Right atrium auricular region (tissue), 2 donors: ENCODE measurements around the gene SYT2. TPM values are rescaled to one million over a fixed set of nuclear protein-coding genes. Genes with fewer than 3 reads are reported as not detected.

Experiments used
- DNase-seq: peaks from one replicate; pipeline ENCODE4 v3.0.0-alpha.2; 2019; ENCODE audit warnings: low spot score
- H3K27ac ChIP-seq, 2 donors: fragments of 200-600 bp; sonication (generic); 1 replicate in 1 of 2; 2 replicates in 1 of 2; pipeline ENCODE4 v1.5.1; 2016 to 2019
- H3K27me3 ChIP-seq, 2 donors: fragments of 200-600 bp; sonication (generic); one replicate each; pipeline versions ENCODE4 v1.5.1 to v1.6.0; 2017 to 2019
- H3K36me3 ChIP-seq: fragments of 200-600 bp; sonication (generic); one replicate; pipeline ENCODE4 v1.5.1; 2016
- H3K4me1 ChIP-seq, 2 donors: fragments of 200-600 bp; sonication (generic); one replicate each; pipeline versions ENCODE4 v1.5.1 to v1.6.0; 2017 to 2019
- H3K4me3 ChIP-seq, 2 donors: fragments of 200-600 bp; sonication (generic); 1 replicate in 1 of 2; 2 replicates in 1 of 2; pipeline ENCODE4 v1.5.1; 2017 to 2019; ENCODE audit warnings: mild to moderate bottlenecking in 1 of 2, moderate library complexity in 1 of 2
- H3K9me3 ChIP-seq, 2 donors: fragments of 200-600 bp; sonication (generic); one replicate each; pipeline ENCODE4 v1.5.1; 2019
- total RNA-seq, 2 donors: library from RNA; depleted of rRNA; stranded (reverse); fragments of >200 nt; gene quantifications; one replicate each; pipeline ENCODE4 v1.1.0, GENCODE V29; 2016
- TF ChIP-seq, protein P1 (sequence below), 2 donors: fragments of 200-600 bp; sonication (generic); IDR thresholded peaks; one replicate each; pipeline ENCODE4 v1.5.1; 2019; ENCODE audit warnings: antibody characterized with exemption in 2 of 2

Gene SYT2
- total RNA-seq, 2 donors from 2014 or later, result not detected

DNA sequence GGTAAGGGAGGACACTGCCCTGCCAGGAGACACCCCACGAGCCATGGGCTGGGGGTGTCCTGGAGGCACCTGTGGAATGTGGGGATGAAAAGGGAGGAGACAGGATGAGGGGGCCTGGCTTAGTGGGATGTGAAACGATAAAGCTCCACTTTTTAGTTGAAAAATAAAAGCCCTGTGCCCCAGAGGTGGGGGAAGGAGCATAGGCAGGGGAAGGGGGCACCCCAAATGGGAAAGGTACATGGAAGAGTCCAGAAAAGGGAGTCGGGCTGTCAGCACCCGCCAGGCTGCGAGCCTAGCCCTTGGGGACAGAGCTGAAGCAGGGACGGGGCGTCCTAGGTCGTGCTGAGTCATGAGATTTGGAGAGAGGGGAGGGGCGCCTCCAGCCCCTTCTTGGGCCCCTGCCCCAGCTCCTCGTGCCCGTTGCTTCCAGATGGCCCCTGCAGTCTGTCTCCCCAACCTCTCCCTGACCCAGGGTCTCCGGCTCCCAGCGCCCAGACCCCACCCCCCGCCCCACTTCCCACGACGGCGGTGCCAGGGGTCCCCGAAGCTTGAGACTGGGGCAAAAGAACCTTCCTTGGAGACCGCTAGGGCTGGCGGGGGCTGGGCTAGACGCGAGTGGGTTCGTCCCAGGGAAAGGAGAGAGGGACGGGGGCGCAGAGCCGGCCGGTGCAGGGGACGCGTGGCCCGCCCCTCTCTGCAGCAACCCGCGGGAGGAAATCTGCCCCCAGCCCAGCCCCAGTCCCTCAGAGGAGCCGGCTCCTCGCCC, 795 bp downstream of the SYT2 start:
- Histone ChIP-seq H3K36me3 (no peaks in the 10 kb centered on the region), H3K27me3 (peaks cover 7 to 14% of the 10 kb centered on the region in 2 donors), H3K9me3 (no peaks in the 10 kb centered on the region), H3K4me3 (peak overlapping the region; percentile 12 to 37), H3K4me1 (peaks cover 0 to 18% of the 10 kb centered on the region in 2 donors), H3K27ac (no peak overlapping the region)
- TF ChIP-seq, protein P1, sequence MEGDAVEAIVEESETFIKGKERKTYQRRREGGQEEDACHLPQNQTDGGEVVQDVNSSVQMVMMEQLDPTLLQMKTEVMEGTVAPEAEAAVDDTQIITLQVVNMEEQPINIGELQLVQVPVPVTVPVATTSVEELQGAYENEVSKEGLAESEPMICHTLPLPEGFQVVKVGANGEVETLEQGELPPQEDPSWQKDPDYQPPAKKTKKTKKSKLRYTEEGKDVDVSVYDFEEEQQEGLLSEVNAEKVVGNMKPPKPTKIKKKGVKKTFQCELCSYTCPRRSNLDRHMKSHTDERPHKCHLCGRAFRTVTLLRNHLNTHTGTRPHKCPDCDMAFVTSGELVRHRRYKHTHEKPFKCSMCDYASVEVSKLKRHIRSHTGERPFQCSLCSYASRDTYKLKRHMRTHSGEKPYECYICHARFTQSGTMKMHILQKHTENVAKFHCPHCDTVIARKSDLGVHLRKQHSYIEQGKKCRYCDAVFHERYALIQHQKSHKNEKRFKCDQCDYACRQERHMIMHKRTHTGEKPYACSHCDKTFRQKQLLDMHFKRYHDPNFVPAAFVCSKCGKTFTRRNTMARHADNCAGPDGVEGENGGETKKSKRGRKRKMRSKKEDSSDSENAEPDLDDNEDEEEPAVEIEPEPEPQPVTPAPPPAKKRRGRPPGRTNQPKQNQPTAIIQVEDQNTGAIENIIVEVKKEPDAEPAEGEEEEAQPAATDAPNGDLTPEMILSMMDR (IDR thresholded peaks at IDR 0.05), result no peak
- no peak for DNase-seq

DNA sequence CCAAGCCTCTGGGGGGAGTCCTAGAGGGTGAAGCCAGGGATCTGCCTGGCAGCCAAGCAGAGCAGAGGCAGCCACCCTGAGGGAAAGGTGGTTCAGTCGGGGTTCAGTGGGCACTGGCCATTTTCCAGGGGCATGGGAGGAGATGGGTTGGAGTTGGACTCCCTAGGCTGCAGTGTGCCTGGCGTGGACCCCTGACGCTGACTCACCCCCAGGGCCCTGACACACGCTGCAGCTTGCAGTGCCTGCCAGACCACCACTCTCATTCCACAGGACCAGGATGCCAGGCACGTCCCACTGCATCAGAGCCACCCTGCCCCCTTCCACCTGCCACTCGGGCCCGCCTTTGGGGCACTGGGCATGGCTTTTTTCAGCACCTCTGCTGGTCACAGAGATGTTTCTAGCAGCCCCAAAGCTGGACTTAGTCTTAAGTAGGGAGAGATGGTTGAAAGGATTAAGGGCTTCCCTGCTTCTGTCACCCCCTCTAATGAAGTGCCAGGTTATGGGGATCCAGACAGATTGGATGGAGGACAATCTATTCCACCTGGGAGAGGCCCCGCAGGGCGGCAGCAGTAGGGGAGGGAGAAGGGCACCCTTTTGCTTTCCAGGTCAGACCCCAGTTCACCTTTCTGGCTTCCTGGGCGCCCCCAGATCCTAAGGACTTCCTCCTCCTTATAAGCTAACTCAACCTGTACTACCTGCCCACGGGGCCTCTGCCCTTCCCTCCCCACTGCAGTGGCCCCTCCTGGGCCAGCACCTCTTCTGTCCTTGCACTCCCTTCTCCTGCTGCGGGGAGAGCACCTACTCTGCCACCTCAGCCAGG, 1.6 kb downstream of the SYT2 start:
- no peak for DNase-seq

DNA sequence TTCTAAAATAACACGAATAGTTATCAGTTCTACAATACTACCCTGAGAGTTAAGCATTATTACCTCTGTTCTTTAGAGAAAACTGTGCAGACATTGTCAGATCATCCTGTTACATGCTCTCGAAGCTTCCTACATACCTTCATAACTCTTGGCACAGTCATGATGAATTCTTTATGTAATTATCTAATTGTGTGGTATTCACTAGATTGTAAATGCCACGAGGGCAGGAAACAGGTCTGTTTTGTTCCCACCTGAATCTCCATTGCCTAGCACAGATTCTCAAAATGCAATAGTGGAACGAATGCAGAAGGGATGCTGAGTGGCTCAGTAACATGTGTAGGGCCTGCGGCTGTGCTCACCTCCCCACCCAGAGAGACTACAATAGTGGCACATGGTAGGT, 3.4 kb downstream of the SYT2 start:
- H3K9me3 ChIP-seq, result no peaks in the 10 kb centered on the region
- H3K4me3 ChIP-seq, result no peak overlapping the region
- H3K27me3 ChIP-seq, result peaks cover 7 to 14% of the 10 kb centered on the region in 2 donors
- no peak for DNase-seq
- H3K36me3 ChIP-seq, result no peaks in the 10 kb centered on the region
- TF ChIP-seq, protein P1 (IDR thresholded peaks at IDR 0.05), result no peak
- H3K27ac ChIP-seq, result no peak overlapping the region
- peaks cover 0 to 18% of the 10 kb centered on the region in 2 donors for H3K4me1 ChIP-seq

More for the DNA sequence above, 1.6 kb downstream of the SYT2 start:
- TF ChIP-seq, protein P1 (IDR thresholded peaks at IDR 0.05), result no peak
- Histone ChIP-seq H3K27me3 (peaks cover 7 to 14% of the 10 kb centered on the region in 2 donors), H3K9me3 (no peaks in the 10 kb centered on the region), H3K4me1 (peaks cover 0 to 18% of the 10 kb centered on the region in 2 donors), H3K4me3 (no peak overlapping the region), H3K36me3 (no peaks in the 10 kb centered on the region), H3K27ac (no peak overlapping the region)

DNA sequence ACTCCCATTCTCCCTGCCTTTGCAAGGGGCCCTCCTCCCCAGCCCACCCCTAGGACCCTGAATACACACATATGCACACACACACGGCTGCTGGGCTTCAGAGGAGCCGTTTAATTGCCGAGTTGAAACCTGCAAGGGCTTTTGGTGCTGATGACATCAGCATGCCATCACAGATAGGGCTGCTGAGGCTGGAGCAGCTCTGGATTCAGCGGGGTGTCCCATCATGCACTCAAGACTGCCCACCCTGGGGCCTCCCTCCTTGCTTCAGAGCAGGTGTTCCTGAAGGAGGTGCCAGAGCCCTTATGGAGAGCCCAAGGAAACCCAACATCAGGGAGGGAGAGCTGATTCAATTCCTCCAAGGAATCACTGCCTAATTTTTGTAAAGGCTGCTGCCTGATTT, 5.7 kb downstream of the SYT2 start:
- H3K27me3 ChIP-seq, result peaks cover 3 to 10% of the 10 kb centered on the region in 2 donors
- H3K4me1 ChIP-seq, result peaks cover 0 to 7% of the 10 kb centered on the region in 2 donors
- H3K9me3 ChIP-seq, result no peaks in the 10 kb centered on the region
- no peak for DNase-seq
- H3K36me3 ChIP-seq, result no peaks in the 10 kb centered on the region
- H3K27ac ChIP-seq, result no peak overlapping the region
- no peak overlapping the region for H3K4me3 ChIP-seq
- TF ChIP-seq, protein P1 (IDR thresholded peaks at IDR 0.05), result no peak

DNA sequence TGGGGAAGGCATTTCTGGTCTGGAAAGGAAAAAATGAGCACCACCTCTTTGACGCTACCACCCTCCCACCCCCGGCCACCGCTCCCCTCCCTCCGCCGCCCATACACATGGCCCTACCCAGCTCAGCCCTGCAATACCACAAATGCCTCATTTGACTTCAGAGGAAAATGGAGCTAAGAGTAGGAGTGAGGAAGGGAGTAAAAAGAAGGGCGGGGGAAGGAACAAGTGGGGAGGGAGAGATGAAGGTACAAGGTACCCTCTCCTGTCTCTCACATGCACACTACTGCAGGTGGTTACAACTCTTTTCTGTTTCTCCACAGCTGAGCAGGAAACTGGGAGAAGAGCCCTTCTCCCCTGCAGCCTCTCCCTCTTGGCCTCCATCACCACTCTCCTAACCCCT, 7.1 kb downstream of the SYT2 start:
- no peak overlapping the region for H3K27ac ChIP-seq
- no peaks in the 10 kb centered on the region for H3K36me3 ChIP-seq
- TF ChIP-seq, protein P1 (IDR thresholded peaks at IDR 0.05), result no peak
- no peak for DNase-seq
- no peaks in the 10 kb centered on the region for H3K4me1 ChIP-seq
- H3K27me3 ChIP-seq, result no peaks in the 10 kb centered on the region
- no peak overlapping the region for H3K4me3 ChIP-seq
- no peaks in the 10 kb centered on the region for H3K9me3 ChIP-seq
